Activated CD4-positive, CD25-positive, alpha-beta regulatory T cell treated with anti-CD3 and anti-CD28 coated beads, Interleukin-2, amount 50 U/mL, for 72 hours (primary cell): Measurements from ENCODE around the gene CHIT1.
A peak's percentile ranks its signal among the peaks of the same experiment; 100 is the strongest.

Source experiments
- DNase-seq: peaks from one replicate; pipeline ENCODE4 v3.0.0; 2021

The CHIT1 gene

GRCh38 chr1:203215573-203215972 is 13.9 kb downstream of the CHIT1 start:
- DNase-seq, result no peak

GRCh38 chr1:203214871-203215270 is 14.6 kb downstream of the CHIT1 start:
- no peak for DNase-seq

- DNase-seq, result no peak
These were observed 16.3 kb downstream of the CHIT1 start for GRCh38 chr1:203213126-203213525.

GRCh38 chr1:203211812-203212211 is 17.7 kb downstream of the CHIT1 start:
- no peak for DNase-seq

- DNase-seq, result no peak
These were observed 18.5 kb downstream of the CHIT1 start for GRCh38 chr1:203210988-203211387.

GRCh38 chr1:203210350-203210749 is 19.1 kb downstream of the CHIT1 start:
- no peak for DNase-seq

- no peak for DNase-seq
These were observed 21.3 kb downstream of the CHIT1 start for GRCh38 chr1:203208181-203208580.

GRCh38 chr1:203207751-203208150 is 21.7 kb downstream of the CHIT1 start:
- DNase-seq, result no peak

- no peak for DNase-seq
These were observed 23.3 kb downstream of the CHIT1 start for GRCh38 chr1:203206129-203206687.

- no peak for DNase-seq
These were observed 24.7 kb downstream of the CHIT1 start for GRCh38 chr1:203204756-203205155.

- DNase-seq, result no peak
These were observed 26.8 kb downstream of the CHIT1 start for GRCh38 chr1:203202431-203203245.

- DNase-seq, result no peak
These were observed 27.8 kb downstream of the CHIT1 start for GRCh38 chr1:203201516-203202205.

- DNase-seq, result no peak
These were observed 28.6 kb downstream of the CHIT1 start for GRCh38 chr1:203200916-203201315.

- DNase-seq, result no peak
These were observed 29.5 kb downstream of the CHIT1 start for GRCh38 chr1:203199816-203200571.

GRCh38 chr1:203199481-203199815 is 30.0 kb downstream of the CHIT1 start:
- DNase-seq, result no peak

GRCh38 chr1:203199002-203199401 is 30.5 kb downstream of the CHIT1 start:
- DNase-seq, result no peak

GRCh38 chr1:203197625-203198024 is 31.8 kb downstream of the CHIT1 start:
- no peak for DNase-seq

- DNase-seq, result no peak
These were observed 33.1 kb downstream of the CHIT1 start for GRCh38 chr1:203196371-203196770.

GRCh38 chr1:203190949-203191348 is 38.5 kb downstream of the CHIT1 start:
- no peak for DNase-seq

GRCh38 chr1:203189951-203190352 is 39.5 kb downstream of the CHIT1 start:
- DNase-seq, result peak; percentile 18

- no peak for DNase-seq
These were observed 40.7 kb downstream of the CHIT1 start for GRCh38 chr1:203188686-203189232.

- no peak for DNase-seq
These were observed 41.7 kb downstream of the CHIT1 start for GRCh38 chr1:203187689-203188264.

- DNase-seq, result no peak
These were observed 42.2 kb downstream of the CHIT1 start for GRCh38 chr1:203187304-203187685.
